Mucosa of stomach (tissue), 1 donor: ENCODE data around the gene EBF4.
A peak's percentile ranks its signal among the peaks of the same experiment; 100 is the strongest.
"Not testable (repeated sequence)": the region's sequence is repeated elsewhere in the genome, so short reads cannot be mapped to it uniquely, and the experiment has no call there.

Experiments used
- H3K27me3 ChIP-seq: one replicate; pipeline ENCODE4 v1.7.0; 2013; ENCODE audit warnings: mild to moderate bottlenecking, low read length; ENCODE audit not compliant: control insufficient read depth, insufficient read depth
- H3K36me3 ChIP-seq: one replicate; pipeline ENCODE4 v1.7.0; 2013; ENCODE audit warnings: low read length; ENCODE audit not compliant: control insufficient read depth, insufficient read depth
- H3K4me1 ChIP-seq: one replicate; pipeline ENCODE4 v1.7.0; 2013; ENCODE audit warnings: mild to moderate bottlenecking, low read length; ENCODE audit not compliant: control insufficient read depth, insufficient read depth
- H3K4me3 ChIP-seq: one replicate; pipeline ENCODE4 v1.7.0; 2013; ENCODE audit warnings: low read length
- H3K9ac ChIP-seq: one replicate; pipeline ENCODE4 v1.7.0; 2013; ENCODE audit warnings: mild to moderate bottlenecking, low read length, moderate library complexity
- H3K9me3 ChIP-seq: one replicate; pipeline ENCODE4 v1.7.0; 2013; ENCODE audit warnings: mild to moderate bottlenecking, low read length, moderate library complexity; ENCODE audit not compliant: control insufficient read depth
- donor health status: Pancreatic carcinoma.

EBF4 gene

GRCh38 chr20:2688041-2688591 lies 4.5 kb upstream of the EBF4 start:
- H3K36me3 ChIP-seq, result no peaks in the 10 kb centered on the region
- peaks cover 34% of the 10 kb centered on the region for H3K27me3 ChIP-seq
- peaks cover 13% of the 10 kb centered on the region for H3K4me1 ChIP-seq
- H3K4me3 ChIP-seq, result no peak overlapping the region
- H3K9me3 ChIP-seq, result no peaks in the 10 kb centered on the region
- no peak overlapping the region for H3K9ac ChIP-seq

- no peak overlapping the region for H3K4me3 ChIP-seq
- no peaks in the 10 kb centered on the region for H3K9me3 ChIP-seq
- no peaks in the 10 kb centered on the region for H3K36me3 ChIP-seq
- H3K27me3 ChIP-seq, result peaks cover 53% of the 10 kb centered on the region
- H3K4me1 ChIP-seq, result peaks cover 13% of the 10 kb centered on the region
- no peak overlapping the region for H3K9ac ChIP-seq
These were observed 2.4 kb upstream of the EBF4 start for GRCh38 chr20:2690213-2690612.

- Histone ChIP-seq H3K36me3 (no peaks in the 10 kb centered on the region), H3K4me3 (no peak overlapping the region), H3K4me1 (peaks cover 13% of the 10 kb centered on the region), H3K27me3 (peaks cover 58% of the 10 kb centered on the region), H3K9ac (no peak overlapping the region), H3K9me3 (no peaks in the 10 kb centered on the region)
These were observed 1.9 kb upstream of the EBF4 start for GRCh38 chr20:2690718-2691117.

- H3K27me3 ChIP-seq, result peaks cover 61% of the 10 kb centered on the region
- H3K4me3 ChIP-seq, result no peak overlapping the region
- H3K9ac ChIP-seq, result no peak overlapping the region
- no peaks in the 10 kb centered on the region for H3K9me3 ChIP-seq
- H3K36me3 ChIP-seq, result no peaks in the 10 kb centered on the region
- peaks cover 13% of the 10 kb centered on the region for H3K4me1 ChIP-seq
These were observed 1.5 kb upstream of the EBF4 start for GRCh38 chr20:2691127-2691526.

- Histone ChIP-seq H3K4me3 (no peak overlapping the region), H3K27me3 (peaks cover 62% of the 10 kb centered on the region), H3K9ac (peak overlapping the region; percentile 13), H3K4me1 (peaks cover 13% of the 10 kb centered on the region), H3K9me3 (no peaks in the 10 kb centered on the region), H3K36me3 (no peaks in the 10 kb centered on the region)
These were observed 931 bp upstream of the EBF4 start for GRCh38 chr20:2691663-2692035.

GRCh38 chr20:2692886-2693285 lies 306 bp downstream of the EBF4 start:
- Histone ChIP-seq H3K27me3 (peaks cover 50% of the 10 kb centered on the region), H3K4me1 (peaks cover 10% of the 10 kb centered on the region), H3K9ac (no peak overlapping the region), H3K4me3 (no peak overlapping the region), H3K9me3 (no peaks in the 10 kb centered on the region), H3K36me3 (no peaks in the 10 kb centered on the region)

- H3K36me3 ChIP-seq, result no peaks in the 10 kb centered on the region
- H3K27me3 ChIP-seq, result peaks cover 51% of the 10 kb centered on the region
- no peak overlapping the region for H3K4me3 ChIP-seq
- H3K4me1 ChIP-seq, result peaks cover 5% of the 10 kb centered on the region
- no peaks in the 10 kb centered on the region for H3K9me3 ChIP-seq
- H3K9ac ChIP-seq, result no peak overlapping the region
These were observed 867 bp downstream of the EBF4 start for GRCh38 chr20:2693286-2694007.

- no peaks in the 10 kb centered on the region for H3K36me3 ChIP-seq
- H3K9me3 ChIP-seq, result no peaks in the 10 kb centered on the region
- H3K9ac ChIP-seq, result no peak overlapping the region
- peaks cover 51% of the 10 kb centered on the region for H3K27me3 ChIP-seq
- H3K4me3 ChIP-seq, result no peak overlapping the region
- peaks cover 5% of the 10 kb centered on the region for H3K4me1 ChIP-seq
These were observed 1.5 kb downstream of the EBF4 start for GRCh38 chr20:2694008-2694471.

- Histone ChIP-seq H3K9me3 (no peaks in the 10 kb centered on the region), H3K9ac (no peak overlapping the region), H3K4me1 (peaks cover 5% of the 10 kb centered on the region), H3K4me3 (no peak overlapping the region), H3K36me3 (no peaks in the 10 kb centered on the region), H3K27me3 (peaks cover 51% of the 10 kb centered on the region)
These were observed 1.9 kb downstream of the EBF4 start for GRCh38 chr20:2694519-2694918.

GRCh38 chr20:2695206-2695983 lies 2.8 kb downstream of the EBF4 start:
- peaks cover 51% of the 10 kb centered on the region for H3K27me3 ChIP-seq

GRCh38 chr20:2695984-2696525 lies 3.5 kb downstream of the EBF4 start:
- H3K4me3 ChIP-seq, H3K4me1 ChIP-seq, H3K36me3 ChIP-seq, H3K9me3 ChIP-seq, H3K9ac ChIP-seq: not testable (repeated sequence)
- H3K27me3 ChIP-seq, result peaks cover 48% of the 10 kb centered on the region

More at GRCh38 chr20:2695206-2695983, 2.8 kb downstream of the EBF4 start:
- H3K9ac ChIP-seq, result no peak overlapping the region
- no peaks in the 10 kb centered on the region for H3K9me3 ChIP-seq
- no peak overlapping the region for H3K4me3 ChIP-seq
- no peaks in the 10 kb centered on the region for H3K36me3 ChIP-seq
- H3K4me1 ChIP-seq, result peaks cover 5% of the 10 kb centered on the region

- Histone ChIP-seq H3K36me3 (no peaks in the 10 kb centered on the region), H3K9me3 (no peaks in the 10 kb centered on the region), H3K9ac (no peak overlapping the region), H3K4me3 (no peak overlapping the region), H3K4me1 (peaks cover 4% of the 10 kb centered on the region), H3K27me3 (peaks cover 42% of the 10 kb centered on the region)
These were observed 4.1 kb downstream of the EBF4 start for GRCh38 chr20:2696646-2697045.
